WTC11 (cell line): ENCODE results near the gene ATP6V1C2.

Experiments used
- CREB1 ChIP-seq: sonication (generic); formaldehyde crosslinking; IDR thresholded peaks from 2 replicates; pipeline ENCODE4 v1.8.0; 2023; ENCODE audit warnings: mild to moderate bottlenecking, missing genetic modification reagents
- CTCF ChIP-seq: fragments of 200-600 bp; IDR thresholded peaks from 2 replicates; pipeline ENCODE4 v1.8.0; 2022; ENCODE audit warnings: antibody characterized with exemption
- MLX ChIP-seq: sonication (generic); formaldehyde crosslinking; IDR thresholded peaks from 2 replicates; pipeline ENCODE4 v1.8.1; 2023; ENCODE audit warnings: mild to moderate bottlenecking, missing genetic modification reagents, moderate library complexity
- SP1 ChIP-seq: sonication (generic); formaldehyde crosslinking; conservative IDR thresholded peaks from 2 replicates; pipeline ENCODE4 v1.8.1; 2022; ENCODE audit warnings: missing genetic modification reagents

- no peak for TF ChIP-seq SP1 (CRISPR knock-in tag)
- no peak for TF ChIP-seq MLX
- TF ChIP-seq CTCF = no peak
- no peak for TF ChIP-seq CREB1 (CRISPR knock-in tag)
Observed at GRCh38 chr2:10811517-10811916, 90.1 kb downstream of the ATP6V1C2 start.
